ENCODE measurements around the gene C9orf43.

- TF ChIP-seq, protein P1, sequence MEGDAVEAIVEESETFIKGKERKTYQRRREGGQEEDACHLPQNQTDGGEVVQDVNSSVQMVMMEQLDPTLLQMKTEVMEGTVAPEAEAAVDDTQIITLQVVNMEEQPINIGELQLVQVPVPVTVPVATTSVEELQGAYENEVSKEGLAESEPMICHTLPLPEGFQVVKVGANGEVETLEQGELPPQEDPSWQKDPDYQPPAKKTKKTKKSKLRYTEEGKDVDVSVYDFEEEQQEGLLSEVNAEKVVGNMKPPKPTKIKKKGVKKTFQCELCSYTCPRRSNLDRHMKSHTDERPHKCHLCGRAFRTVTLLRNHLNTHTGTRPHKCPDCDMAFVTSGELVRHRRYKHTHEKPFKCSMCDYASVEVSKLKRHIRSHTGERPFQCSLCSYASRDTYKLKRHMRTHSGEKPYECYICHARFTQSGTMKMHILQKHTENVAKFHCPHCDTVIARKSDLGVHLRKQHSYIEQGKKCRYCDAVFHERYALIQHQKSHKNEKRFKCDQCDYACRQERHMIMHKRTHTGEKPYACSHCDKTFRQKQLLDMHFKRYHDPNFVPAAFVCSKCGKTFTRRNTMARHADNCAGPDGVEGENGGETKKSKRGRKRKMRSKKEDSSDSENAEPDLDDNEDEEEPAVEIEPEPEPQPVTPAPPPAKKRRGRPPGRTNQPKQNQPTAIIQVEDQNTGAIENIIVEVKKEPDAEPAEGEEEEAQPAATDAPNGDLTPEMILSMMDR (IDR thresholded peaks at IDR 0.05) = no peak
- TF ChIP-seq EP300 (IDR thresholded peaks at IDR 0.05) (no peak), POLR2A (IDR thresholded peaks at IDR 0.05) (no peak)
These were observed 6.8 kb downstream of the C9orf43 start for GRCh38 chr9:113417370-113417769.

All from tibial nerve (tissue), 4 donors.